ENCODE measurements around the gene HSF2.

DNA sequence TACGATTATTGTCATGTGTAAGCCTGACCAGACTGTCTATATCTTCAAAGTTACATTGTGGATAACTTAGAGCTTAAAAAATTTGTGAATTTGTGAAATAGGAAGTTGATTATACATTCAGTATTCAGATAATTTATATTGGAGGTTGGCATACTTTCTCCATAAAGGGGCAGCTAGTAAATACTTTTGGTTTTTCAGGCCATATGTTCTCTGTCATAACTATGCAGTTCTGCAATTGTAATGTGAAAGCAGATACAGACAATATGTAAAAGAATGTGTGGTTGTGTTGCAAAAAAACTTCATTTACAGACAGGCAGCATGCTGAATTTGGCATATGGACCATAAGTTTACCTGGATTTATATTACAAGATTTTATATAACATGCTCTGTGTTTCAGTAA is 29.3 kb downstream of the HSF2 start:
- TF ChIP-seq, protein P1, sequence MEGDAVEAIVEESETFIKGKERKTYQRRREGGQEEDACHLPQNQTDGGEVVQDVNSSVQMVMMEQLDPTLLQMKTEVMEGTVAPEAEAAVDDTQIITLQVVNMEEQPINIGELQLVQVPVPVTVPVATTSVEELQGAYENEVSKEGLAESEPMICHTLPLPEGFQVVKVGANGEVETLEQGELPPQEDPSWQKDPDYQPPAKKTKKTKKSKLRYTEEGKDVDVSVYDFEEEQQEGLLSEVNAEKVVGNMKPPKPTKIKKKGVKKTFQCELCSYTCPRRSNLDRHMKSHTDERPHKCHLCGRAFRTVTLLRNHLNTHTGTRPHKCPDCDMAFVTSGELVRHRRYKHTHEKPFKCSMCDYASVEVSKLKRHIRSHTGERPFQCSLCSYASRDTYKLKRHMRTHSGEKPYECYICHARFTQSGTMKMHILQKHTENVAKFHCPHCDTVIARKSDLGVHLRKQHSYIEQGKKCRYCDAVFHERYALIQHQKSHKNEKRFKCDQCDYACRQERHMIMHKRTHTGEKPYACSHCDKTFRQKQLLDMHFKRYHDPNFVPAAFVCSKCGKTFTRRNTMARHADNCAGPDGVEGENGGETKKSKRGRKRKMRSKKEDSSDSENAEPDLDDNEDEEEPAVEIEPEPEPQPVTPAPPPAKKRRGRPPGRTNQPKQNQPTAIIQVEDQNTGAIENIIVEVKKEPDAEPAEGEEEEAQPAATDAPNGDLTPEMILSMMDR (IDR thresholded peaks at IDR 0.05) = no peak
- no peak for TF ChIP-seq POLR2A (IDR thresholded peaks at IDR 0.05)
